NCI-H2227 treated with DMSO at 0.1 percent for 48 hours (cell line): Measurements from ENCODE around the gene OR10K2.

Experiments
- DNase-seq: peaks from one replicate; lab custom pipeline; 2025; lab: John Stamatoyannopoulos, UW

The OR10K2 gene

DNA sequence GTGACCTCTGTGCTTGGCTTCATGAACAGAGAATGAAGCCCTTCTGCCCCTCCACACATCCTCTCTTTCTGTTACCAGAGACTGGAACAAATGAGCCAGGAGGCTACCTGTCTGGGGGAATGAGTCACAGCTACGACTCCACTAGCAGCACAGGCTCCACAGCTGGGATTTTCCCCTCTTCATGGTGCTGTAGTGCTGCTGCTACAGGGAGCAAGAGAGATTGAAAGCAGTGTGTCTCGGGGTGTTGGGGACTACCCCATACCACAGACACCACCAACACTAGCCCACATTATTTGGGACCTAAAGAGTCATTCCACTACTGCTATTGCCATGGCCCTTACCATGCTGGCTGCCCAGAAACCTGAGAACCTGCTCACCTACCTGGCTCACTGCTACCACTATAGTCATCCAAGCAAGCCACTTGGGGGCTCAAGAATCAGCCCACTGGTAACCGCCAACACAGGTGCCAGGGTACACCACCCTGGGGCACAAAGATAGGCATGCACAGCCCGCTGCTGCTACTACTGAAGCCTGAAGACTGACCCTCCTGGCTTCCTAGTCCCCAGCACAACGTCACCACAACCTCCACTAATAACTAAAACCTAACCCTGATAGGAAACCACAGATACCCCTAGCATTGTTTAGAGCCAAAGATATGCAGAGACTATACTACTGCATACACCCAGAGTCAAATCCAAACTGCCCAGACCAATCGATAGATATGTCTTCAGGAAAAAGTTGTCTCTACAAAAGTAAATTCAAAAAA is 54.7 kb downstream of the OR10K2 start:
- no peak for DNase-seq
